ENCODE results near the gene C1orf174.

The C1orf174 gene

GRCh38 chr1:3893190-3893589 lies 6.9 kb downstream of the C1orf174 start:
- DNase-seq: no peak

GRCh38 chr1:3892748-3893147 lies 7.3 kb downstream of the C1orf174 start:
- no peak for DNase-seq

- no peak for DNase-seq
These were observed 8.7 kb downstream of the C1orf174 start for GRCh38 chr1:3891329-3891865.

- DNase-seq: no peak
These were observed 9.4 kb downstream of the C1orf174 start for GRCh38 chr1:3890389-3891328.

- no peak for DNase-seq
These were observed 10.1 kb downstream of the C1orf174 start for GRCh38 chr1:3889936-3890335.

GRCh38 chr1:3888301-3888700 lies 11.8 kb downstream of the C1orf174 start:
- no peak for DNase-seq

GRCh38 chr1:3886691-3887090 lies 13.4 kb downstream of the C1orf174 start:
- DNase-seq: no peak

- no peak for DNase-seq
These were observed 13.9 kb downstream of the C1orf174 start for GRCh38 chr1:3886106-3886670.

GRCh38 chr1:3885611-3886010 lies 14.5 kb downstream of the C1orf174 start:
- no peak for DNase-seq

- DNase-seq: no peak
These were observed 15.1 kb downstream of the C1orf174 start for GRCh38 chr1:3884966-3885365.

GRCh38 chr1:3883194-3883925 lies 16.7 kb downstream of the C1orf174 start:
- DNase-seq: no peak

GRCh38 chr1:3881193-3881480 lies 18.9 kb downstream of the C1orf174 start:
- DNase-seq: no peak

- no peak for DNase-seq
These were observed 19.5 kb downstream of the C1orf174 start for GRCh38 chr1:3880429-3881192.

- DNase-seq: no peak
These were observed 20.2 kb downstream of the C1orf174 start for GRCh38 chr1:3879787-3880428.

GRCh38 chr1:3879099-3879498 lies 21.0 kb downstream of the C1orf174 start:
- DNase-seq: no peak

GRCh38 chr1:3876716-3877115 lies 23.4 kb downstream of the C1orf174 start:
- no peak for DNase-seq

- no peak for DNase-seq
These were observed 25.3 kb downstream of the C1orf174 start for GRCh38 chr1:3874736-3875135.

- DNase-seq: no peak
These were observed 27.5 kb downstream of the C1orf174 start for GRCh38 chr1:3872546-3872945.

- no peak for DNase-seq
These were observed 28.6 kb downstream of the C1orf174 start for GRCh38 chr1:3871451-3871805.

GRCh38 chr1:3869751-3870301 lies 30.2 kb downstream of the C1orf174 start:
- no peak for DNase-seq

GRCh38 chr1:3868464-3869006 lies 31.5 kb downstream of the C1orf174 start:
- DNase-seq: no peak
